ENCODE data around the gene FH. TPM values are rescaled to one million over a fixed set of nuclear protein-coding genes. Genes with fewer than 3 reads are reported as not detected.

FH gene
- total and polyA plus RNA-seq, 2 donors (not counting 1 experiment from before 2014, with no cell fraction given), result 18.5 to 32.4 TPM

DNA sequence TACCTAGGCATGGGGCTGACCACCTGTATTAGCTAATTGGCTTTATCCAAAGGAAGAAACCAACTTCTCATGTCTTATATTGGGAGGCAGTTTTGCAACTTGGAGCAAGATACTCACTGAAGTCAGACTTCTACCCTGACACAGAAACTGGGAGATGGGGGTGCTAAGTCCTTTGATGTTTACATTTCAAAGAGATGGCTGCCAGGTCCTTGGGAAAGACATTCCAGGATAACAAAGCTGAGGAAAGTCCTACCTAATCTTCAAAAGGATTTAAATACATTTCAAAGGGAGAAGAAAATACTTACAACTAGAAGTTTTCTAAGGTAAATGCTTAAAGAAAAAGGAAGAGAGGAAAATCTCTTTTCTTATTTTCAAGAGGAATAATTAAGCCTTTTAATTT, 62.1 kb downstream of the FH start:
- no peak overlapping the region for H3K27ac Mint-ChIP-seq
- Histone ChIP-seq H3K4me2 (replicated peaks; ENCODE audit: low read depth, low read length, poor library complexity, severe bottlenecking) (no peak overlapping the region), H4K20me1 (ENCODE audit: control insufficient read depth, insufficient read depth, low read length, poor library complexity, severe bottlenecking) (no peaks in the 10 kb centered on the region), H3K9ac (ENCODE audit: low read length) (no peak overlapping the region), H3K27ac (ENCODE audit: low read length in 2 of 2) (no peak overlapping the region), H3K4me3 (ENCODE audit: control extremely low read depth in 1 of 5, extremely low read depth in 1 of 5, insufficient read depth in 1 of 5, low read depth in 2 of 5, low read length in 4 of 5) (no peak overlapping the region), H3K9me3 (ENCODE audit: control extremely low read depth in 1 of 3, control insufficient read depth in 2 of 3, insufficient read depth in 1 of 3, low read length in 2 of 3) (no peaks in the 10 kb centered on the region), H3K36me3 (replicated peaks in 1 of 2; ENCODE audit: control extremely low read depth in 1 of 2, control insufficient read depth in 1 of 2, extremely low read depth in 1 of 2, insufficient read depth in 2 of 2, low read length in 1 of 2) (no peaks in the 10 kb centered on the region), H3K79me2 (ENCODE audit: control insufficient read depth, insufficient read depth, low read length) (no peaks in the 10 kb centered on the region), H3K4me1 (ENCODE audit: control insufficient read depth in 2 of 2, insufficient read depth in 2 of 2, low read length in 2 of 2) (no peaks in the 10 kb centered on the region), H2AFZ (ENCODE audit: insufficient read depth, low read depth, low read length, poor library complexity, severe bottlenecking) (no peak overlapping the region), H3K27me3 (replicated peaks in 1 of 4; ENCODE audit: control extremely low read depth in 1 of 4, control insufficient read depth in 3 of 4, insufficient read depth in 4 of 4, low read length in 3 of 4) (peaks cover 0 to 3% (median 0%) of the 10 kb centered on the region in 4 experiments)
- H3K27me3 Mint-ChIP-seq, result peaks cover 10% of the 10 kb centered on the region
- no peak overlapping the region for H3K4me3 Mint-ChIP-seq
- CTCF ChIA-PET, result no interaction called here
- no peak for TF ChIP-seq EZH2 (IDR thresholded peaks at IDR 0.05; ENCODE audit: borderline replicate concordance, insufficient read depth, low read depth, low read length, poor library complexity, severe bottlenecking)
- TF ChIP-seq, protein P1, sequence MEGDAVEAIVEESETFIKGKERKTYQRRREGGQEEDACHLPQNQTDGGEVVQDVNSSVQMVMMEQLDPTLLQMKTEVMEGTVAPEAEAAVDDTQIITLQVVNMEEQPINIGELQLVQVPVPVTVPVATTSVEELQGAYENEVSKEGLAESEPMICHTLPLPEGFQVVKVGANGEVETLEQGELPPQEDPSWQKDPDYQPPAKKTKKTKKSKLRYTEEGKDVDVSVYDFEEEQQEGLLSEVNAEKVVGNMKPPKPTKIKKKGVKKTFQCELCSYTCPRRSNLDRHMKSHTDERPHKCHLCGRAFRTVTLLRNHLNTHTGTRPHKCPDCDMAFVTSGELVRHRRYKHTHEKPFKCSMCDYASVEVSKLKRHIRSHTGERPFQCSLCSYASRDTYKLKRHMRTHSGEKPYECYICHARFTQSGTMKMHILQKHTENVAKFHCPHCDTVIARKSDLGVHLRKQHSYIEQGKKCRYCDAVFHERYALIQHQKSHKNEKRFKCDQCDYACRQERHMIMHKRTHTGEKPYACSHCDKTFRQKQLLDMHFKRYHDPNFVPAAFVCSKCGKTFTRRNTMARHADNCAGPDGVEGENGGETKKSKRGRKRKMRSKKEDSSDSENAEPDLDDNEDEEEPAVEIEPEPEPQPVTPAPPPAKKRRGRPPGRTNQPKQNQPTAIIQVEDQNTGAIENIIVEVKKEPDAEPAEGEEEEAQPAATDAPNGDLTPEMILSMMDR (IDR thresholded peaks at IDR 0.05), result no peak
- intact Hi-C loops (cut with micrococcal nuclease), result no loop called here
- no peaks in the 10 kb centered on the region for H3K9me3 Mint-ChIP-seq (ENCODE audit: insufficient read depth)
- DNase-seq (no peak), ATAC-seq (ENCODE audit: low read depth) (no peak)
- no peaks in the 10 kb centered on the region for H3K4me1 Mint-ChIP-seq
- POLR2A ChIA-PET, result no interaction called here

DNA sequence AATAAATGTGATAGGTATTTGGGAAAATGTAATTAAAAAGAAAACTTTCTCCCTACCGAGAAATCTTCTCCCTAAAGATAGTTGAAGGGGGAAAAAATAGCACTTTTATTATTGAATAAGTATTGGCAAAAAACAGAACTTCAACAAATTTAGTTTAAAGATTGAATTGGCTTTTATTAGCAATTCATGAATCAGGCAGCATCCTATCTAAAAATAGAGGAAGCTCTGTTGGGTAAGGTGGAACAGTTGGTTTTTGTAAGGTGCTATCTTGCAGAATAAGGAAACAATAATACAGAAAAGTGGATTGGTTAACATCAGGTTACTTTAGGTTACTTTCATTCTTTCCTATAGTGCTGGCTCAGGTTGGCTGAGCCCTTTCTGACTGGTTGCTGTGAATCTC, 62.8 kb downstream of the FH start:
- Histone ChIP-seq H4K20me1 (ENCODE audit: control insufficient read depth, insufficient read depth, low read length, poor library complexity, severe bottlenecking) (no peaks in the 10 kb centered on the region), H3K27me3 (replicated peaks in 1 of 4; ENCODE audit: control extremely low read depth in 1 of 4, control insufficient read depth in 3 of 4, insufficient read depth in 4 of 4, low read length in 3 of 4) (peaks cover 0 to 3% (median 0%) of the 10 kb centered on the region in 4 experiments), H3K4me1 (ENCODE audit: control insufficient read depth in 2 of 2, insufficient read depth in 2 of 2, low read length in 2 of 2) (no peaks in the 10 kb centered on the region), H3K9me3 (ENCODE audit: control extremely low read depth in 1 of 3, control insufficient read depth in 2 of 3, insufficient read depth in 1 of 3, low read length in 2 of 3) (no peaks in the 10 kb centered on the region), H3K27ac (ENCODE audit: low read length in 2 of 2) (no peak overlapping the region), H3K79me2 (ENCODE audit: control insufficient read depth, insufficient read depth, low read length) (no peaks in the 10 kb centered on the region), H3K9ac (ENCODE audit: low read length) (no peak overlapping the region), H2AFZ (ENCODE audit: insufficient read depth, low read depth, low read length, poor library complexity, severe bottlenecking) (no peak overlapping the region), H3K4me2 (replicated peaks; ENCODE audit: low read depth, low read length, poor library complexity, severe bottlenecking) (no peak overlapping the region), H3K36me3 (replicated peaks in 1 of 2; ENCODE audit: control extremely low read depth in 1 of 2, control insufficient read depth in 1 of 2, extremely low read depth in 1 of 2, insufficient read depth in 2 of 2, low read length in 1 of 2) (no peaks in the 10 kb centered on the region), H3K4me3 (ENCODE audit: control extremely low read depth in 1 of 5, extremely low read depth in 1 of 5, insufficient read depth in 1 of 5, low read depth in 2 of 5, low read length in 4 of 5) (no peak overlapping the region)
- TF ChIP-seq EZH2 (IDR thresholded peaks at IDR 0.05; ENCODE audit: borderline replicate concordance, insufficient read depth, low read depth, low read length, poor library complexity, severe bottlenecking), result no peak
- DNase-seq (no peak), ATAC-seq (ENCODE audit: low read depth) (no peak)
- intact Hi-C loops (cut with micrococcal nuclease), result no loop called here
- ChIA-PET POLR2A (no interaction called here), CTCF (no interaction called here)
- no CpG with 5 or more reads among the region's 1 CpG for WGBS (ENCODE audit: insufficient coverage)
- no peaks in the 10 kb centered on the region for H3K4me1 Mint-ChIP-seq
- no peak overlapping the region for H3K27ac Mint-ChIP-seq
- no peaks in the 10 kb centered on the region for H3K9me3 Mint-ChIP-seq (ENCODE audit: insufficient read depth)
- peaks cover 10% of the 10 kb centered on the region for H3K27me3 Mint-ChIP-seq
- H3K4me3 Mint-ChIP-seq, result no peak overlapping the region
